Lower leg skin (tissue), 3 donors: ENCODE data around the gene PFN4.

Source experiments
- CTCF ChIP-seq, 3 donors: fragments of 450-650 bp; IDR thresholded peaks; one replicate each; pipeline ENCODE4 v1.5.1; 2016; ENCODE audit warnings: antibody characterized with exemption in 3 of 3, mild to moderate bottlenecking in 3 of 3, moderate library complexity in 2 of 3
- POLR2A ChIP-seq, 2 donors: fragments of 450-650 bp; IDR thresholded peaks; one replicate each; pipeline ENCODE4 v1.6.1; 2016 to 2017; ENCODE audit warnings: antibody characterized with exemption in 2 of 2, mild to moderate bottlenecking in 1 of 2, moderate library complexity in 1 of 2

- TF ChIP-seq CTCF (IDR thresholded peaks at IDR 0.05): no peak
- TF ChIP-seq POLR2A (IDR thresholded peaks at IDR 0.05): no peak
Observed at GRCh38 chr2:24169023-24169422, 45.9 kb upstream of the PFN4 start.
